HFFc6 (cell line): ENCODE measurements around the gene PPP1R9B. TPM values are rescaled to one million over a fixed set of nuclear protein-coding genes. Genes with fewer than 3 reads are reported as not detected.

Source experiments
- DNase-seq: peaks from one replicate; pipeline ENCODE4 v3.0.0-alpha.2; 2018
- H3K27ac Mint-ChIP-seq: 2 replicates; pipeline ENCODE4 v1.8.0; 2020; ENCODE audit warnings: mild to moderate bottlenecking, mixed read lengths
- H3K27me3 Mint-ChIP-seq: 2 replicates; pipeline ENCODE4 v1.8.0; 2021; ENCODE audit warnings: mild to moderate bottlenecking, moderate library complexity, mixed read lengths; ENCODE audit not compliant: insufficient read depth
- H3K36me3 Mint-ChIP-seq: 2 replicates; pipeline ENCODE4 v1.8.0; 2021; ENCODE audit warnings: low read depth, mixed read lengths
- H3K4me1 Mint-ChIP-seq: 2 replicates; pipeline ENCODE4 v1.8.0; 2020; ENCODE audit warnings: low read depth, mixed read lengths
- H3K4me3 Mint-ChIP-seq: 2 replicates; pipeline ENCODE4 v1.8.0; 2020; ENCODE audit warnings: mild to moderate bottlenecking, moderate library complexity, mixed read lengths
- H3K9me3 Mint-ChIP-seq: 2 replicates; pipeline ENCODE4 v1.8.0; 2020; ENCODE audit warnings: mild to moderate bottlenecking, mixed read lengths
- CTCF ChIP-seq: fragments of 200-600 bp; sonication (generic); IDR thresholded peaks from 2 replicates; pipeline ENCODE4 v1.5.0; 2021; ENCODE audit warnings: antibody characterized with exemption, mild to moderate bottlenecking
- total RNA-seq, 6 experiments: library from RNA; stranded (reverse); fragmentation: NEBNext Ultra II Directional; extraction: Animal tissue kit (Norgen Biotek cat#: 25700); gene quantifications; 2 replicates in 1 of 6; 3 replicates in 5 of 6; pipeline ENCODE4 v1.2.3, GENCODE V29; 2021

PPP1R9B gene
- total RNA-seq, 6 experiments from 2014 or later: 66.4 to 78.5 (median 68.7) TPM

- Mint-ChIP-seq H3K9me3 (peaks cover 22% of the 10 kb centered on the region), H3K27me3 (peaks cover 73% of the 10 kb centered on the region), H3K36me3 (peaks cover 42% of the 10 kb centered on the region), H3K4me3 (peak overlapping the region; percentile 73), H3K27ac (peak overlapping the region; percentile 100), H3K4me1 (peaks cover 90% of the 10 kb centered on the region)
- no peak for TF ChIP-seq CTCF
- DNase-seq: peak; percentile 33
These were observed 27.0 kb upstream of the PPP1R9B start for GRCh38 chr17:50177476-50177875.

- H3K9me3 Mint-ChIP-seq: peaks cover 22% of the 10 kb centered on the region
- peak; percentile 46 for TF ChIP-seq CTCF
- H3K4me1 Mint-ChIP-seq: peaks cover 84% of the 10 kb centered on the region
- H3K4me3 Mint-ChIP-seq: peak overlapping the region; percentile 73
- H3K36me3 Mint-ChIP-seq: peaks cover 38% of the 10 kb centered on the region
- peak; percentile 26 for DNase-seq
- peaks cover 73% of the 10 kb centered on the region for H3K27me3 Mint-ChIP-seq
- H3K27ac Mint-ChIP-seq: peak overlapping the region; percentile 100
These were observed 26.3 kb upstream of the PPP1R9B start for GRCh38 chr17:50176559-50177357.

- Mint-ChIP-seq H3K27me3 (peaks cover 78% of the 10 kb centered on the region), H3K4me3 (peak overlapping the region; percentile 62; the same call in 1 of the 2 replicates), H3K9me3 (peaks cover 26% of the 10 kb centered on the region), H3K4me1 (peaks cover 68% of the 10 kb centered on the region), H3K27ac (peak overlapping the region; percentile 100), H3K36me3 (peaks cover 33% of the 10 kb centered on the region)
- TF ChIP-seq CTCF: no peak
- peak; percentile 17 for DNase-seq
These were observed 24.7 kb upstream of the PPP1R9B start for GRCh38 chr17:50175035-50175807.

- H3K4me1 Mint-ChIP-seq: peaks cover 66% of the 10 kb centered on the region
- TF ChIP-seq CTCF: no peak
- DNase-seq: peak; percentile 26
- H3K9me3 Mint-ChIP-seq: peaks cover 26% of the 10 kb centered on the region
- peaks cover 81% of the 10 kb centered on the region for H3K27me3 Mint-ChIP-seq
- H3K27ac Mint-ChIP-seq: peak overlapping the region; percentile 98
- H3K4me3 Mint-ChIP-seq: peak overlapping the region; percentile 62; the same call in 1 of the 2 replicates
- peaks cover 26% of the 10 kb centered on the region for H3K36me3 Mint-ChIP-seq
These were observed 24.0 kb upstream of the PPP1R9B start for GRCh38 chr17:50174444-50174843.

- no peak for TF ChIP-seq CTCF
- peaks cover 26% of the 10 kb centered on the region for H3K36me3 Mint-ChIP-seq
- H3K4me1 Mint-ChIP-seq: peaks cover 66% of the 10 kb centered on the region
- peak overlapping the region; percentile 98 for H3K27ac Mint-ChIP-seq
- peaks cover 26% of the 10 kb centered on the region for H3K9me3 Mint-ChIP-seq
- peak overlapping the region; percentile 81 for H3K4me3 Mint-ChIP-seq
- peaks cover 81% of the 10 kb centered on the region for H3K27me3 Mint-ChIP-seq
- peak; percentile 86 for DNase-seq
These were observed 23.0 kb upstream of the PPP1R9B start for GRCh38 chr17:50173335-50173941.
